WI38 (cell line): Measurements from ENCODE around the gene HAPLN2.

ENCODE experiments used
- H3K4me3 ChIP-seq: 2 replicates; pipeline ENCODE4 v1.5.1; 2011; ENCODE audit warnings: low read depth, mild to moderate bottlenecking, control low read depth, low read length
- TF ChIP-seq, protein P1 (sequence below): IDR thresholded peaks from 2 replicates; pipeline ENCODE4 v1.5.1; 2012; ENCODE audit warnings: low read depth, mild to moderate bottlenecking, control low read depth, low read length

The HAPLN2 gene

DNA sequence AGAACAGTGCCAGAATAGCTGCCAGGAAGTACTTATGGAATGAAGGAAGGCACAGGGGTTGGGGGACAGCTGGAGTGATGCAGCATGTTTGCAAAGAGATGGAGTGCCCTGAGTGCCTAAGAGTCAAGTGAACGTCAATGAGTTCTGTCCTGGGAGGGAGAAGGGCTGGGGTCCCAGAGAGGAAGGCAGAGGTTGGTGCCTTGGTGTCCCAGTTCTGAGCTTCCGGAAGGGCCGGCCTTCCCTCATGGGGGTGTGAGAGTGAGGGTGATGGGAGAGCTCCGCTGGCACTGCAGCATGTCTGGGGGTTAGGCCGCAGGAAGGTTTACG, 40.4 kb downstream of the HAPLN2 start:
- no peak overlapping the region for H3K4me3 ChIP-seq
- TF ChIP-seq, protein P1, sequence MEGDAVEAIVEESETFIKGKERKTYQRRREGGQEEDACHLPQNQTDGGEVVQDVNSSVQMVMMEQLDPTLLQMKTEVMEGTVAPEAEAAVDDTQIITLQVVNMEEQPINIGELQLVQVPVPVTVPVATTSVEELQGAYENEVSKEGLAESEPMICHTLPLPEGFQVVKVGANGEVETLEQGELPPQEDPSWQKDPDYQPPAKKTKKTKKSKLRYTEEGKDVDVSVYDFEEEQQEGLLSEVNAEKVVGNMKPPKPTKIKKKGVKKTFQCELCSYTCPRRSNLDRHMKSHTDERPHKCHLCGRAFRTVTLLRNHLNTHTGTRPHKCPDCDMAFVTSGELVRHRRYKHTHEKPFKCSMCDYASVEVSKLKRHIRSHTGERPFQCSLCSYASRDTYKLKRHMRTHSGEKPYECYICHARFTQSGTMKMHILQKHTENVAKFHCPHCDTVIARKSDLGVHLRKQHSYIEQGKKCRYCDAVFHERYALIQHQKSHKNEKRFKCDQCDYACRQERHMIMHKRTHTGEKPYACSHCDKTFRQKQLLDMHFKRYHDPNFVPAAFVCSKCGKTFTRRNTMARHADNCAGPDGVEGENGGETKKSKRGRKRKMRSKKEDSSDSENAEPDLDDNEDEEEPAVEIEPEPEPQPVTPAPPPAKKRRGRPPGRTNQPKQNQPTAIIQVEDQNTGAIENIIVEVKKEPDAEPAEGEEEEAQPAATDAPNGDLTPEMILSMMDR, result no peak

- H3K4me3 ChIP-seq, result no peak overlapping the region
- TF ChIP-seq, protein P1, result peak; percentile 96
Observed at GRCh38 chr1:156659988-156660751, 41.0 kb downstream of the HAPLN2 start.

DNA sequence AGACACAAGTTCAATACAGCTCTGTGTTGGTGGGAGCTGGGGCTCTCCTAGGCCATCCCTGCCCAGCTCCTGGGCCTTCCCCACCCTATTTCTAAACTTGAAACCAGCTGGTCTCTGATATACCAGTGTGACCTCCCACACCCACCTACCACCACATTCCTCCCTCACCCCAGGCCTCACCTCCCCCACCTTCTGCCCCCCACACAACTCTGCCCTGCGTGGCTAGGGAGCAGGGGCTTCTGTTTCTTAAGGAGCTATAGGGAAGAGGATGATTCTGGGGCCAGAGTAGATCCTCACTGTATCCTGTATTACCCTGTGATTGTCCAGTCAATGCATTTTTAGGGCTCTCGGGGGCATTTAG, 41.5 kb downstream of the HAPLN2 start:
- TF ChIP-seq, protein P1, result no peak
- H3K4me3 ChIP-seq, result peak overlapping the region; percentile 35

GRCh38 chr1:156662005-156662799, 43.0 kb downstream of the HAPLN2 start:
- H3K4me3 ChIP-seq, result no peak overlapping the region
- TF ChIP-seq, protein P1, result no peak

- H3K4me3 ChIP-seq, result no peak overlapping the region
- TF ChIP-seq, protein P1, result no peak
Observed at GRCh38 chr1:156662800-156663055, 43.5 kb downstream of the HAPLN2 start.

DNA sequence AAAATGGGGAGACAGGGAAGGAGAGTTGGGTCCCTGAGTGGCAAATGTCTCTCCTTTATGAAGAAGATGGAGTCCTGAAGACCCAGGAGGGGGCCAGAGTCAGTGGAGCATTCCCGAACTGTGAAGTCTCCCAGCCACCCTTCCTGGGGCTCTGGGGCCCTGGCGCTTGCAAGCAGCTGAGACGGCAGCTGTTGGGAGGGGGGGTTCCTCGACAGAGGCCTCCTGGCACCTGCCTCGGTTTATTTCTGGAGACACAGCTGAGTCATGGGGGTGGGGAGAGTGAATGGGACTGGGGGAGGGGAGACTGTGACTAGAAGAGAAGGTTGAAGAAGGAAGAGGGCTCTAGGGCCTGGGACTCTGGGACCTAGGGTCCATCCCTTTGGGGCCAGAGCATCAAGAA, 44.0 kb downstream of the HAPLN2 start:
- no peak overlapping the region for H3K4me3 ChIP-seq
- TF ChIP-seq, protein P1, result no peak

- H3K4me3 ChIP-seq, result no peak overlapping the region
- TF ChIP-seq, protein P1, result no peak
Observed at GRCh38 chr1:156664046-156664766, 45.0 kb downstream of the HAPLN2 start.
